Measurements from ENCODE around the gene EIF3M. TPM values are rescaled to one million over a fixed set of nuclear protein-coding genes. Genes with fewer than 3 reads are reported as not detected.
"Not testable (repeated sequence)": the region's sequence is repeated elsewhere in the genome, so short reads cannot be mapped to it uniquely, and the experiment has no call there.

Gene EIF3M
- total RNA-seq, 2 experiments from 2014 or later, result 402 to 435 TPM

GRCh38 chr11:32586576-32587190 lies 3.1 kb downstream of the EIF3M start:
- Mint-ChIP-seq H3K9me3 (no peaks in the 10 kb centered on the region), H3K4me1 (ENCODE audit: low read depth) (peaks cover 41% of the 10 kb centered on the region), H3K36me3 (ENCODE audit: low read depth) (peaks cover 50% of the 10 kb centered on the region), H3K27ac (peak overlapping the region; percentile 58), H3K4me3 (peak overlapping the region; percentile 90), H3K27me3 (no peaks in the 10 kb centered on the region)
- no peak for ATAC-seq
- peak; percentile 45 for TF ChIP-seq CTCF (IDR thresholded peaks at IDR 0.05)
- intact Hi-C loops (cut with micrococcal nuclease), result no loop called here
- POLR2A ChIA-PET, result interaction anchor here (1.1 to 2.1 kb wide), 2 partner anchors 9 to 259 kb away, joined by 4 to 10 read pairs; no protein-coding TSS in a partner anchor
- CTCF ChIA-PET, result interaction anchor here (0.6 to 0.7 kb wide), 2 partner anchors 9 to 263 kb away, joined by 3 read pairs; no protein-coding TSS in a partner anchor
- DNase-seq, result peak; percentile 21

GRCh38 chr11:32594272-32594671 lies 10.6 kb downstream of the EIF3M start:
- H3K27ac Mint-ChIP-seq, result peak overlapping the region; percentile 48
- no peaks in the 10 kb centered on the region for H3K9me3 Mint-ChIP-seq
- peaks cover 69% of the 10 kb centered on the region for H3K36me3 Mint-ChIP-seq (ENCODE audit: low read depth)
- no peaks in the 10 kb centered on the region for H3K27me3 Mint-ChIP-seq
- intact Hi-C loops (cut with micrococcal nuclease), result no loop called here
- no peak overlapping the region for H3K4me3 Mint-ChIP-seq
- ATAC-seq (no peak), DNase-seq (no peak)
- peaks cover 47% of the 10 kb centered on the region for H3K4me1 Mint-ChIP-seq (ENCODE audit: low read depth)
- CTCF ChIA-PET, result no interaction called here
- POLR2A ChIA-PET, result interaction anchor here (3.1 kb wide), 1 partner anchor 10 kb away, joined by 15 read pairs; the partner anchor contains the start of gene EIF3M
- TF ChIP-seq CTCF (IDR thresholded peaks at IDR 0.05), result no peak

GRCh38 chr11:32596114-32596513 lies 12.5 kb downstream of the EIF3M start:
- ChIA-PET POLR2A (interaction anchor here (1.1 to 3.1 kb wide), 3 partner anchors 9 to 12 kb away, joined by 4 to 15 read pairs (median 10); partner anchors contain the start of gene EIF3M), CTCF (interaction anchor here (0.8 kb wide), 1 partner anchor 10 kb away, joined by 3 read pairs; no protein-coding TSS in a partner anchor)
- H3K4me3 Mint-ChIP-seq; H3K27me3 Mint-ChIP-seq; H3K9me3 Mint-ChIP-seq; intact Hi-C loops (cut with micrococcal nuclease): not testable (repeated sequence)
- ATAC-seq, result peak; percentile 82
- peak; percentile 78 for DNase-seq
- Mint-ChIP-seq H3K4me1 (ENCODE audit: low read depth) (peaks cover 44% of the 10 kb centered on the region), H3K36me3 (ENCODE audit: low read depth) (peaks cover 64% of the 10 kb centered on the region), H3K27ac (peak overlapping the region; percentile 65)

- Mint-ChIP-seq H3K27ac (peak overlapping the region; percentile 27), H3K36me3 (ENCODE audit: low read depth) (peaks cover 52% of the 10 kb centered on the region), H3K4me1 (ENCODE audit: low read depth) (peaks cover 34% of the 10 kb centered on the region), H3K27me3 (no peaks in the 10 kb centered on the region), H3K4me3 (no peak overlapping the region), H3K9me3 (no peaks in the 10 kb centered on the region)
- ChIA-PET CTCF (no interaction called here), POLR2A (interaction anchor here (1.9 kb wide), 1 partner anchor 14 kb away, joined by 12 read pairs; the partner anchor contains the start of gene EIF3M)
- DNase-seq (no peak), ATAC-seq (no peak)
- no peak for TF ChIP-seq CTCF (IDR thresholded peaks at IDR 0.05)
- intact Hi-C loops (cut with micrococcal nuclease), result no loop called here
Observed at GRCh38 chr11:32597921-32598320, 14.3 kb downstream of the EIF3M start.

GRCh38 chr11:32602657-32603415 lies 19.2 kb downstream of the EIF3M start:
- TF ChIP-seq CTCF (IDR thresholded peaks at IDR 0.05), result no peak
- peaks cover 6% of the 10 kb centered on the region for H3K9me3 Mint-ChIP-seq
- ChIA-PET POLR2A (no interaction called here), CTCF (interaction anchor here (0.7 kb wide), 1 partner anchor 19 kb away, joined by 3 read pairs; the partner anchor contains the start of gene EIF3M)
- DNase-seq, result no peak
- no peak for ATAC-seq
- H3K4me3 Mint-ChIP-seq, result no peak overlapping the region
- peaks cover 48% of the 10 kb centered on the region for H3K36me3 Mint-ChIP-seq (ENCODE audit: low read depth)
- H3K27ac Mint-ChIP-seq, result peak overlapping the region; percentile 28
- intact Hi-C loops (cut with micrococcal nuclease), result no loop called here
- peaks cover 2% of the 10 kb centered on the region for H3K4me1 Mint-ChIP-seq (ENCODE audit: low read depth)
- no peaks in the 10 kb centered on the region for H3K27me3 Mint-ChIP-seq

All from activated CD8-positive, alpha-beta T cell treated with anti-CD3 and anti-CD28 coated beads for 36 hours (primary cell).